Stimulated activated CD4-positive, alpha-beta T cell treated with anti-CD3 and anti-CD28 coated beads, Interleukin-12 subunit alpha, Interleukin-12 subunit beta, amount 100 ng/mL, for 48 hours (primary cell): ENCODE measurements around the gene EDDM3A.

ENCODE experiments used
- DNase-seq, 3 donors: peaks; one replicate each; pipeline ENCODE4 v3.0.0-alpha.2; 2020; ENCODE audit warnings: low read depth in 2 of 3, low spot score in 1 of 3

Gene EDDM3A

GRCh38 chr14:20782280-20782890 lies 36.7 kb downstream of the EDDM3A start:
- DNase-seq, result peak in 1 of 3 donors; percentile 9

- no peak for DNase-seq
These were observed 41.3 kb downstream of the EDDM3A start for GRCh38 chr14:20787025-20787424.

GRCh38 chr14:20789230-20789813 lies 43.6 kb downstream of the EDDM3A start:
- DNase-seq, result no peak

GRCh38 chr14:20790464-20791116 lies 44.9 kb downstream of the EDDM3A start:
- no peak for DNase-seq

- no peak for DNase-seq
These were observed 45.5 kb downstream of the EDDM3A start for GRCh38 chr14:20791187-20791586.

GRCh38 chr14:20791597-20791996 lies 45.9 kb downstream of the EDDM3A start:
- DNase-seq, result no peak

GRCh38 chr14:20792556-20792955 lies 46.9 kb downstream of the EDDM3A start:
- no peak for DNase-seq

- DNase-seq, result no peak
These were observed 49.1 kb downstream of the EDDM3A start for GRCh38 chr14:20794644-20795369.

- DNase-seq, result no peak
These were observed 51.5 kb downstream of the EDDM3A start for GRCh38 chr14:20797164-20797563.
